Measurements from ENCODE around the gene TMEM129. TPM values are rescaled to one million over a fixed set of nuclear protein-coding genes. Genes with fewer than 3 reads are reported as not detected.

The TMEM129 gene
- 10 to 100 TPM; 20.4 to 22.1 TPM for total RNA-seq

- Mint-ChIP-seq H3K27ac (peak within 1 kb of the TSS; percentile 99), H3K27me3 (ENCODE audit: low read depth) (no peaks in the 10 kb centered on the region), H3K4me1 (ENCODE audit: low read depth) (peaks cover 70% of the 10 kb centered on the region), H3K4me3 (peak within 1 kb of the TSS; percentile 98 to 99), H3K36me3 (ENCODE audit: insufficient read depth in 2 of 2) (peaks cover 17 to 34% of the 10 kb centered on the region in 2 donors), H3K9me3 (no peaks in the 10 kb centered on the region)
- ATAC-seq (replicated peaks in 1 of 2) = peak; percentile 85 to 88
- DNase-seq = peak; percentile 93 to 96
Measured at GRCh38 chr4:1721003-1721665, at the start of gene TMEM129, which contains the start of gene TACC3. TMEM129 (minus strand) TSS chr4:1721323; CDS start chr4:1720837, 486 bp downstream. TACC3 (plus strand) TSS chr4:1721521; CDS start chr4:1723422, 1,901 bp downstream.

GRCh38 chr4:1770791-1771231 lies 49.7 kb upstream of the TMEM129 start:
- ATAC-seq (replicated peaks in 1 of 2) = no peak
- no peak overlapping the region for H3K27ac Mint-ChIP-seq

GRCh38 chr4:1770245-1770644 lies 49.1 kb upstream of the TMEM129 start:
- peaks cover 9% of the 10 kb centered on the region for H3K4me1 Mint-ChIP-seq (ENCODE audit: low read depth)
- H3K9me3 Mint-ChIP-seq = no peaks in the 10 kb centered on the region
- no peaks in the 10 kb centered on the region for H3K36me3 Mint-ChIP-seq (ENCODE audit: insufficient read depth in 2 of 2)
- DNase-seq = no peak
- H3K4me3 Mint-ChIP-seq = no peak overlapping the region
- no peak overlapping the region for H3K27ac Mint-ChIP-seq
- H3K27me3 Mint-ChIP-seq (ENCODE audit: low read depth) = no peaks in the 10 kb centered on the region
- no peak for ATAC-seq (replicated peaks in 1 of 2)

More at GRCh38 chr4:1770791-1771231, 49.7 kb upstream of the TMEM129 start:
- Mint-ChIP-seq H3K36me3 (ENCODE audit: insufficient read depth in 2 of 2) (no peaks in the 10 kb centered on the region), H3K9me3 (no peaks in the 10 kb centered on the region), H3K27me3 (ENCODE audit: low read depth) (no peaks in the 10 kb centered on the region), H3K4me1 (ENCODE audit: low read depth) (peaks cover 9% of the 10 kb centered on the region), H3K4me3 (no peak overlapping the region)
- DNase-seq = no peak

- H3K36me3 Mint-ChIP-seq (ENCODE audit: insufficient read depth in 2 of 2) = no peaks in the 10 kb centered on the region
- no peak for DNase-seq
- H3K27me3 Mint-ChIP-seq (ENCODE audit: low read depth) = no peaks in the 10 kb centered on the region
- no peak overlapping the region for H3K4me3 Mint-ChIP-seq
- peaks cover 9% of the 10 kb centered on the region for H3K4me1 Mint-ChIP-seq (ENCODE audit: low read depth)
- no peaks in the 10 kb centered on the region for H3K9me3 Mint-ChIP-seq
- no peak overlapping the region for H3K27ac Mint-ChIP-seq
- no peak for ATAC-seq (replicated peaks in 1 of 2)
Measured at GRCh38 chr4:1769692-1770091, 48.6 kb upstream of the TMEM129 start.

GRCh38 chr4:1768367-1769034 lies 47.4 kb upstream of the TMEM129 start:
- no peaks in the 10 kb centered on the region for H3K27me3 Mint-ChIP-seq (ENCODE audit: low read depth)
- no peaks in the 10 kb centered on the region for H3K36me3 Mint-ChIP-seq (ENCODE audit: insufficient read depth in 2 of 2)
- no peaks in the 10 kb centered on the region for H3K9me3 Mint-ChIP-seq
- H3K27ac Mint-ChIP-seq = no peak overlapping the region
- peaks cover 9% of the 10 kb centered on the region for H3K4me1 Mint-ChIP-seq (ENCODE audit: low read depth)
- DNase-seq (no peak), ATAC-seq (replicated peaks in 1 of 2) (no peak)
- H3K4me3 Mint-ChIP-seq = peak overlapping the region; percentile 52 to 75

- no peaks in the 10 kb centered on the region for H3K36me3 Mint-ChIP-seq (ENCODE audit: insufficient read depth in 2 of 2)
- ATAC-seq (replicated peaks in 1 of 2) = peak; percentile 50 to 56
- H3K4me3 Mint-ChIP-seq = peak overlapping the region; percentile 52 to 75
- H3K27me3 Mint-ChIP-seq (ENCODE audit: low read depth) = no peaks in the 10 kb centered on the region
- no peaks in the 10 kb centered on the region for H3K9me3 Mint-ChIP-seq
- H3K27ac Mint-ChIP-seq = no peak overlapping the region
- H3K4me1 Mint-ChIP-seq (ENCODE audit: low read depth) = peaks cover 9% of the 10 kb centered on the region
- DNase-seq = peak in 1 of 2 donors; percentile 62
Measured at GRCh38 chr4:1767770-1768366, 46.7 kb upstream of the TMEM129 start.

GRCh38 chr4:1767061-1767769 lies 46.1 kb upstream of the TMEM129 start:
- peak; percentile 11 to 20 for ATAC-seq (replicated peaks in 1 of 2)
- Mint-ChIP-seq H3K9me3 (no peaks in the 10 kb centered on the region), H3K36me3 (ENCODE audit: insufficient read depth in 2 of 2) (no peaks in the 10 kb centered on the region), H3K27ac (no peak overlapping the region), H3K4me3 (no peak overlapping the region), H3K27me3 (ENCODE audit: low read depth) (peaks cover 5% of the 10 kb centered on the region), H3K4me1 (ENCODE audit: low read depth) (peaks cover 13% of the 10 kb centered on the region)
- DNase-seq = no peak

- H3K4me3 Mint-ChIP-seq = no peak overlapping the region
- no peak overlapping the region for H3K27ac Mint-ChIP-seq
- H3K9me3 Mint-ChIP-seq = no peaks in the 10 kb centered on the region
- peaks cover 9% of the 10 kb centered on the region for H3K4me1 Mint-ChIP-seq (ENCODE audit: low read depth)
- H3K27me3 Mint-ChIP-seq (ENCODE audit: low read depth) = peaks cover 6% of the 10 kb centered on the region
- ATAC-seq (replicated peaks in 1 of 2) = no peak
- DNase-seq = no peak
- H3K36me3 Mint-ChIP-seq (ENCODE audit: insufficient read depth in 2 of 2) = no peaks in the 10 kb centered on the region
Measured at GRCh38 chr4:1766106-1767060, 45.3 kb upstream of the TMEM129 start.

- H3K27me3 Mint-ChIP-seq (ENCODE audit: low read depth) = peaks cover 6% of the 10 kb centered on the region
- H3K36me3 Mint-ChIP-seq (ENCODE audit: insufficient read depth in 2 of 2) = no peaks in the 10 kb centered on the region
- DNase-seq (no peak), ATAC-seq (replicated peaks in 1 of 2) (no peak)
- peaks cover 9% of the 10 kb centered on the region for H3K4me1 Mint-ChIP-seq (ENCODE audit: low read depth)
- H3K9me3 Mint-ChIP-seq = no peaks in the 10 kb centered on the region
- no peak overlapping the region for H3K27ac Mint-ChIP-seq
- H3K4me3 Mint-ChIP-seq = no peak overlapping the region
Measured at GRCh38 chr4:1765409-1766072, 44.4 kb upstream of the TMEM129 start.

- H3K27me3 Mint-ChIP-seq (ENCODE audit: low read depth) = peaks cover 6% of the 10 kb centered on the region
- H3K9me3 Mint-ChIP-seq = no peaks in the 10 kb centered on the region
- no peaks in the 10 kb centered on the region for H3K36me3 Mint-ChIP-seq (ENCODE audit: insufficient read depth in 2 of 2)
Measured at GRCh38 chr4:1764670-1765069, 43.5 kb upstream of the TMEM129 start.

GRCh38 chr4:1763550-1764080 lies 42.5 kb upstream of the TMEM129 start:
- Mint-ChIP-seq H3K27me3 (ENCODE audit: low read depth) (peaks cover 6% of the 10 kb centered on the region), H3K4me1 (ENCODE audit: low read depth) (peaks cover 8% of the 10 kb centered on the region), H3K27ac (no peak overlapping the region), H3K9me3 (no peaks in the 10 kb centered on the region), H3K36me3 (ENCODE audit: insufficient read depth in 2 of 2) (no peaks in the 10 kb centered on the region), H3K4me3 (no peak overlapping the region)
- no peak for ATAC-seq (replicated peaks in 1 of 2)
- DNase-seq = no peak

More at GRCh38 chr4:1764670-1765069, 43.5 kb upstream of the TMEM129 start:
- ATAC-seq (replicated peaks in 1 of 2) (no peak), DNase-seq (no peak)
- H3K27ac Mint-ChIP-seq = no peak overlapping the region
- peaks cover 9% of the 10 kb centered on the region for H3K4me1 Mint-ChIP-seq (ENCODE audit: low read depth)
- H3K4me3 Mint-ChIP-seq = no peak overlapping the region
